Measurements from ENCODE around the gene PROS1. TPM values are rescaled to one million over a fixed set of nuclear protein-coding genes. Genes with fewer than 3 reads are reported as not detected.
"Not testable (repeated sequence)": the region's sequence is repeated elsewhere in the genome, so short reads cannot be mapped to it uniquely, and the experiment has no call there.

Gene PROS1
- total and polyA plus RNA-seq, 2 donors: 43.6 to 49.2 TPM

DNA sequence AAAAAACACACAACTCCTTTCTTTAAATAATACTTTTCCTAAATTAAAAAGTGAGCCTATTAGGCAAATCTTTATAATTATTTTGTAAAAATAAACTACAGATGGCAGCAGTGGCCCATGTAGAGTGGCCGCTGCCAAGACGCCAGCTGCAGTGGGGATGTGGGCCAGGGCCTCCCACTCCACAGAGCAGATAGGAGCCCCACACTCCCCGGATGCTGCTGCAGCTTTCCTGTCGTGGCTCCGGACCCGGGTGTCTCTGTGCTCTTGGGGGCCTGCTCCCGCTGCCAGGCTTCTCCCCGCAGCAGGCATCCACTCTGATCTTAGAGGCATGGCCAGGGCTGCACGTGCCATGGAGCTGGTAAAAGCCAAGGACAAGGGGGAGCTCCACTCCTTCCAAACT lies 67.5 kb downstream of the PROS1 start:
- H3K4me1 ChIP-seq (ENCODE audit: insufficient read depth): no peaks in the 10 kb centered on the region
- H3K27ac ChIP-seq (ENCODE audit: low read depth): no peak overlapping the region
- DNase-seq (ENCODE audit: extremely low spot score): no peak
- no peak overlapping the region for H3K4me3 ChIP-seq (ENCODE audit: low read depth, low read length)
- 77% methylated on average over 9 of the region's 9 CpGs for WGBS
- no peaks in the 10 kb centered on the region for H3K36me3 ChIP-seq (ENCODE audit: insufficient read depth)

DNA sequence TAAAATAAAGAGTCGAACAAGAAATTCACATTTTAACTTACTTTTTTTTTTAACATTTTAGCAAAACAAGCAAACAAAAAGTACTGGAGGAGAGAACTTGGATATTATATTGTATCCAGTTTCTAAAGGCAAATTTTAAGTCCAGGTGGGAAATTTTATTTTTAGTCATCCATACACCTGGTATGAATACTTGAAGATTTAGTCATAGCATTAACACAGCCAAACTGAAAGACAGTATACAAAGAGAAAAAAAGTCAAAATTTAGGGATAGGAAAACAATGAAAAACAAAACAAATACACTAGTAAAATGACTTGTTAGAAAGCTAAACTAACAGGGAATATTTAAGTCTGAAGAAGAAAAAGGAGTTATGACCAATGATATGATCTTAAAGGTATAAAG lies 69.1 kb downstream of the PROS1 start:
- WGBS: 96% methylated on average over 1 of the region's 1 CpG
- Histone ChIP-seq H3K4me1 (ENCODE audit: insufficient read depth) (no peaks in the 10 kb centered on the region), H3K4me3 (ENCODE audit: low read depth, low read length) (no peak overlapping the region), H3K27ac (ENCODE audit: low read depth) (no peak overlapping the region), H3K36me3 (ENCODE audit: insufficient read depth) (no peaks in the 10 kb centered on the region)
- DNase-seq (ENCODE audit: extremely low spot score): no peak

DNA sequence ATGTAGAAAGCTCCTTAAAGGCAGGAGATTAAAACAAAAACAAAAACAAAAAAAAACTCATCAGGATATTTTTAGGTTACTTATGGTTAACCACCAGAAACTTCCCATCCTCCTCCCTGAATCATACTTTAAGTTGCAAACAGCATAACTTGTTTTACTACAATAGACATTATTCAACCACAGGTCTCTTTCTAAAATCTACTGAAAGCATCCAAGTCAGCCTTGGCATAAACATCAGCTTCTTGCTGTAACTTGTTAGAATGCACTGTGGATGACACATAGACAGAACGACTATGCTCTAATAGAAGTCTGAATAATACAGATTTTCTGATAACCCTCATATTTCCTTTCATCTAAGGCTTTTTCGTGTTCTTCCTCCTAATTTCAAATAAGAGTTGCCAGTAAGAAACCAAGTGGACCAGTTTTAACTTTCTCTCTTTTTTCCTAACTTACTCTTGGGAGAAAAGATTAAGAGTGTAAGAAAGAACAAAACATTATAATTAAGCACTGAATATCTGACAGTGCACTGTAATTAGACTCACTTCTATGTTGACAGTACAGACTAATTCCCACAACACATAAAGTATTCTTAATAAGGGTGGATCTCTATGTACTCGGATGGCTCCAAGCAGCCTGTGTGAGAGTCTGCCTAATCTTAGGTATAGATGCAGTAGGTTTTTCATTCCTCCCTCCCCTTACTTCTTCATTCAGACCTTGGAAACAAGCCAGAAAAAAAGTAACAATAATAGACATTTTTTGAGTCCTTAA lies 95.3 kb downstream of the PROS1 start:
- DNase-seq (ENCODE audit: extremely low spot score): peak; percentile 17
- H3K36me3 ChIP-seq (ENCODE audit: insufficient read depth); H3K27ac ChIP-seq (ENCODE audit: low read depth); H3K4me3 ChIP-seq (ENCODE audit: low read depth, low read length); H3K4me1 ChIP-seq (ENCODE audit: insufficient read depth): not testable (repeated sequence)
- 63% methylated on average over 3 of the region's 3 CpGs for WGBS

DNA sequence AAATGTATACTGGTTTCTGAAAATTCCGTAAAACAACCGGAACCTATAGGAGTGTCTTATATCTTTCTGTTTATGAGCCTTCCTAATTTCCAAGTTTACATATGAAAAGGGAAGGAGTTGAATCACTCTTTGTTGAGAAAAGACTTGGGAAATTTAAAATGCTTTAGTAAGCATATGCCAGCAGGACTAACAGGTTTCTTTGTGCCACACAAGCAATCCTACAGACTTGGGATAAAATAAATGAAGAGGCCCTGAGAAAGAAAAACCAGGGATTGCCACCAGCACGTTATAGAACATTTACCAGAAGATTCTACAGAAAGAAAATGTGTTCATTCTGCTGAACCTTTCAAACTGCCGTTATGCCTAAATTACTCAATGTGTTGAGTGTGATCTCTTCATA lies 96.3 kb downstream of the PROS1 start:
- H3K4me3 ChIP-seq (ENCODE audit: low read depth, low read length); H3K4me1 ChIP-seq (ENCODE audit: insufficient read depth); DNase-seq (ENCODE audit: extremely low spot score); H3K36me3 ChIP-seq (ENCODE audit: insufficient read depth); H3K27ac ChIP-seq (ENCODE audit: low read depth): not testable (repeated sequence)
- WGBS: 82% methylated on average over 4 of the region's 4 CpGs

GRCh38 chr3:93873412-93873811 lies 100.3 kb downstream of the PROS1 start:
- H3K36me3 ChIP-seq (ENCODE audit: insufficient read depth); H3K27ac ChIP-seq (ENCODE audit: low read depth); DNase-seq (ENCODE audit: extremely low spot score); H3K4me3 ChIP-seq (ENCODE audit: low read depth, low read length); H3K4me1 ChIP-seq (ENCODE audit: insufficient read depth): not testable (repeated sequence)

DNA sequence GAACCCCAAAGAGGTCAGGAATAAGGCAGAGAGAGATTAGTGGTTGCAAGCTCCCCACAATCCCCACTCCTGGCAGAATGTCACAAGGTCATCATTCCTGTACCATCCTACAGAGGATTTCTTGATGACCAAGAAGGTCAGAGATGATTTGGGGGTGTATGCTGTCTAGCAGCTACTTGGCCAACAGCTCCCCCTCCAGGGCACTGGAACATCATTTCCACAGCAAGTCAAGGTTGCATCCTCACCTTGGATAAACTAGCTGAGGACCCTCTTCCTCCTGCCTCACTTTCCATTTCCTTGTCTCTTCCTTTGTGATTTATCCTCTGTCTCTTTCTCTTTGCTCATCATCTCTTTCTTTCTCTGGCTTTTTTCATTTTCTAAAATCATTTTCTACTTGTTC lies 106.3 kb downstream of the PROS1 start:
- H3K4me1 ChIP-seq (ENCODE audit: insufficient read depth): no peaks in the 10 kb centered on the region
- no peak overlapping the region for H3K4me3 ChIP-seq (ENCODE audit: low read depth, low read length)
- no peaks in the 10 kb centered on the region for H3K36me3 ChIP-seq (ENCODE audit: insufficient read depth)
- no peak for DNase-seq (ENCODE audit: extremely low spot score)
- no peak overlapping the region for H3K27ac ChIP-seq (ENCODE audit: low read depth)

DNA sequence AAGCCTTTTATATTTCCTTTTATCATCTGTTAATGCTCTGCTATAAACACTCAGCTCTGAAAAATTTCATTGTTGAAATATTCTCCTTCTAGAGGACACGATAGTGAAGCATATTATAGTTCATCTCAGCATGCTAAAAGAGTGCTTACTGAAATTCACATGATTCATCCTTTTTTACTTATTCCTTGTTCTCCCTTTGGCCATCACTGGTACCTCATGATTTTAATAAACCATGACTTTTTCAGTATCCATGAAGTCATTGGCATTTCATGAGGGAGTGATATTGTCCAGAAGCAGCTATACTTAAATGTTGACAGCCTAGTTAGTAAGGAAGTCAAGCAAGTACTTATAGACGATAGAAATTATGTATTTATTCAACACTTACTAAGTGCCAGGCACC lies 112.7 kb downstream of the PROS1 start:
- DNase-seq (ENCODE audit: extremely low spot score): no peak
- H3K4me1 ChIP-seq (ENCODE audit: insufficient read depth): no peaks in the 10 kb centered on the region
- no peaks in the 10 kb centered on the region for H3K36me3 ChIP-seq (ENCODE audit: insufficient read depth)
- no peak overlapping the region for H3K4me3 ChIP-seq (ENCODE audit: low read depth, low read length)
- 71% methylated on average over 2 of the region's 2 CpGs for WGBS
- no peak overlapping the region for H3K27ac ChIP-seq (ENCODE audit: low read depth)

- 78% methylated on average over 3 of the region's 3 CpGs for WGBS
- DNase-seq (ENCODE audit: extremely low spot score): no peak
- Histone ChIP-seq H3K4me3 (ENCODE audit: low read depth, low read length) (no peak overlapping the region), H3K27ac (ENCODE audit: low read depth) (no peak overlapping the region), H3K4me1 (ENCODE audit: insufficient read depth) (no peaks in the 10 kb centered on the region), H3K36me3 (ENCODE audit: insufficient read depth) (no peaks in the 10 kb centered on the region)
Observed at GRCh38 chr3:93855401-93855800, 118.3 kb downstream of the PROS1 start.

DNA sequence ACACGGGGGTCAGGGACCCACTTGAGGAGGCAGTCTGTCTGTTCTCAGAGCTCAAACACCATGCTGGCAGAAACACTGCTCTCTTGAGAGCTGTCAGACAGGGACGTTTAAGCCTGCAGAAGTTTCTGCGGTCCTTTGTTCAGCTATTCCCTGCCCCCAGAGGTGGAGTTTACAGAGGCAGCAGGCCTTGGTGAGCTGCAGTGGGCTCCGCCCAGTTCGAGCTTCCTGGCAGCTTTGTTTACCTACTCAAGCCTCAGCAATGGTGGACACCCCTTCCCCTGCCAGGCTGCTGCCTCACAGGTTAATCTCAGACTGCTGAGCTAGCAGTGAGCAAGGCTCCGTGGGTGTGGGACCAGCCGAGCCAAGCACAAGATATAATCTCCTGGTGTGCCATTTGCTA lies 121.5 kb downstream of the PROS1 start:
- H3K4me3 ChIP-seq (ENCODE audit: low read depth, low read length); H3K36me3 ChIP-seq (ENCODE audit: insufficient read depth); DNase-seq (ENCODE audit: extremely low spot score); H3K4me1 ChIP-seq (ENCODE audit: insufficient read depth); H3K27ac ChIP-seq (ENCODE audit: low read depth): not testable (repeated sequence)
- 79% methylated on average over 7 of the region's 7 CpGs for WGBS

- Histone ChIP-seq H3K27ac (ENCODE audit: low read depth) (no peak overlapping the region), H3K4me3 (ENCODE audit: low read depth, low read length) (no peak overlapping the region), H3K4me1 (ENCODE audit: insufficient read depth) (no peaks in the 10 kb centered on the region), H3K36me3 (ENCODE audit: insufficient read depth) (no peaks in the 10 kb centered on the region)
- DNase-seq (ENCODE audit: extremely low spot score): no peak
- WGBS: 81% methylated on average over 5 of the region's 5 CpGs
Observed at GRCh38 chr3:93843981-93844380, 129.7 kb downstream of the PROS1 start.

- H3K36me3 ChIP-seq (ENCODE audit: insufficient read depth); H3K27ac ChIP-seq (ENCODE audit: low read depth); DNase-seq (ENCODE audit: extremely low spot score); H3K4me3 ChIP-seq (ENCODE audit: low read depth, low read length); H3K4me1 ChIP-seq (ENCODE audit: insufficient read depth): not testable (repeated sequence)
- WGBS: 17% methylated on average over 1 of the region's 1 CpG
Observed at GRCh38 chr3:93839193-93839592, 134.5 kb downstream of the PROS1 start.

Small RNAs within 50 kb of the gene (small RNA-seq; reads per million reads assigned to genes)
- not detected for gene RF00019
- not detected for gene RNU6-488P
- not detected for gene RNU6-511P

Other genes with a start within 250 kb of the PROS1 start
- 18.0 TPM for gene ARL13B, start 6.3 kb upstream of the PROS1 start, total RNA-seq
- gene ARL13B, start 6.3 kb upstream of the PROS1 start, polyA plus RNA-seq: 9.6 TPM
- gene STX19, start 54.7 kb upstream of the PROS1 start, total RNA-seq: 0.48 TPM
- 0.14 TPM for gene STX19, start 54.7 kb upstream of the PROS1 start, polyA plus RNA-seq
- gene DHFR2, start 89.0 kb upstream of the PROS1 start, total RNA-seq: 9.5 TPM
- 8.0 TPM for gene DHFR2, start 89.0 kb upstream of the PROS1 start, polyA plus RNA-seq
- 41.4 TPM for gene NSUN3, start 89.2 kb upstream of the PROS1 start, total RNA-seq
- 7.1 TPM for gene NSUN3, start 89.2 kb upstream of the PROS1 start, polyA plus RNA-seq